OCI-LY7 (cell line): ENCODE results near the gene ATP6AP1.

Experiments
- EZH2phosphoT487 ChIP-seq: fragments of 200-600 bp; sonication (generic); IDR thresholded peaks from 2 replicates; pipeline ENCODE4 v1.6.1; 2018; ENCODE audit warnings: low read depth, borderline replicate concordance, mild to moderate bottlenecking, mixed run types, antibody characterized with exemption, low read length, moderate library complexity, mixed read lengths
- TF ChIP-seq, protein P1 (sequence below): fragments of 200-600 bp; sonication (generic); conservative IDR thresholded peaks from 2 replicates; pipeline ENCODE4 v1.5.1; 2014; ENCODE audit warnings: mild to moderate bottlenecking, antibody characterized with exemption, low read length, moderate library complexity, mixed read lengths

DNA sequence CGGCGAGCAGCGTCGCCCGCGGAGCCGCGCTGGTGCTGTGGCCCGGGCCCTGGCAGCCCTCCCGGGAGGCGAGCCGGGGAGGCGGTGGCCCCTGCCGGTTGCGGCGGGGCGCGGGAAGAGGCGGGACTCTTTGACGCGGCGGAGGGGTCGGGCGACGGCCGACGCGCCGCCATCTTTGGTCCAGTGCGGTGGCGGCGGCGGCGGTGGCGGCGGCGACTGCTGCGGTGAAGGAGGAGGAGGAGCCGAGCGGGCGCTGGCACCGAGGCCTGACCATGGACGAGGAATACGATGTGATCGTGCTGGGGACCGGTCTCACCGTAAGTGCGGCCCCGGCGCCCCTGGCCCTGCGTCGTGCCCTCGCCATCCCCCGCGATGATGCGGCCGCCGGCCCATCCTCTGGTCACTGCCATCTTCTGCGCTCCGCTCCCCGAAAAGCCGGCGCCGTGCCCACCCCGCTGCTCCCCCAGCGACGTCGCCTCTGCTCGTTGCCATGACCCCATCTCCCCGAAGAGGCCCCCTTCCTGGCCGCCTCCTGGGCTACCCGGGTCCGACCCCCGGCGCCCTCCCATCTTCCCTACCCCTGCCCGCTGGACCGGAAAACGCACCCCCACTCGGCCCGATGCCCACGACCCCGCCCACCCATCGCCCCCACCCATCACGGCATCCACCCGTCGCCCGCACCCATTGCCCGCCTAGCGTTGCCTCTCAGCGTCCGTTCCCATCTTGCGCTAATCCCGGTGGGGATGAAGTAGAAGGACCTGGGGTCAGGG lies 8.7 kb downstream of the ATP6AP1 start, which contains the start of gene GDI1:
- TF ChIP-seq, protein P1, sequence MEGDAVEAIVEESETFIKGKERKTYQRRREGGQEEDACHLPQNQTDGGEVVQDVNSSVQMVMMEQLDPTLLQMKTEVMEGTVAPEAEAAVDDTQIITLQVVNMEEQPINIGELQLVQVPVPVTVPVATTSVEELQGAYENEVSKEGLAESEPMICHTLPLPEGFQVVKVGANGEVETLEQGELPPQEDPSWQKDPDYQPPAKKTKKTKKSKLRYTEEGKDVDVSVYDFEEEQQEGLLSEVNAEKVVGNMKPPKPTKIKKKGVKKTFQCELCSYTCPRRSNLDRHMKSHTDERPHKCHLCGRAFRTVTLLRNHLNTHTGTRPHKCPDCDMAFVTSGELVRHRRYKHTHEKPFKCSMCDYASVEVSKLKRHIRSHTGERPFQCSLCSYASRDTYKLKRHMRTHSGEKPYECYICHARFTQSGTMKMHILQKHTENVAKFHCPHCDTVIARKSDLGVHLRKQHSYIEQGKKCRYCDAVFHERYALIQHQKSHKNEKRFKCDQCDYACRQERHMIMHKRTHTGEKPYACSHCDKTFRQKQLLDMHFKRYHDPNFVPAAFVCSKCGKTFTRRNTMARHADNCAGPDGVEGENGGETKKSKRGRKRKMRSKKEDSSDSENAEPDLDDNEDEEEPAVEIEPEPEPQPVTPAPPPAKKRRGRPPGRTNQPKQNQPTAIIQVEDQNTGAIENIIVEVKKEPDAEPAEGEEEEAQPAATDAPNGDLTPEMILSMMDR = no peak
- no peak for TF ChIP-seq EZH2phosphoT487
